WI38 (cell line): Measurements from ENCODE around the gene LIMD2.

ENCODE experiments used
- H3K4me3 ChIP-seq: 2 replicates; pipeline ENCODE4 v1.5.1; 2011; ENCODE audit warnings: low read depth, mild to moderate bottlenecking, control low read depth, low read length
- CTCF ChIP-seq: IDR thresholded peaks from 2 replicates; pipeline ENCODE4 v1.5.1; 2012; ENCODE audit warnings: low read depth, mild to moderate bottlenecking, control low read depth, low read length

LIMD2 gene

GRCh38 chr17:63694950-63695773 is 4.8 kb downstream of the LIMD2 start:
- H3K4me3 ChIP-seq = no peak overlapping the region
- TF ChIP-seq CTCF = no peak

GRCh38 chr17:63694229-63694949 is 5.5 kb downstream of the LIMD2 start:
- no peak for TF ChIP-seq CTCF
- no peak overlapping the region for H3K4me3 ChIP-seq

GRCh38 chr17:63693411-63694113 is 6.4 kb downstream of the LIMD2 start:
- TF ChIP-seq CTCF = no peak
- no peak overlapping the region for H3K4me3 ChIP-seq

- H3K4me3 ChIP-seq = no peak overlapping the region
- TF ChIP-seq CTCF = no peak
These were observed 7.6 kb downstream of the LIMD2 start for GRCh38 chr17:63692195-63692816.

- TF ChIP-seq CTCF = no peak
- H3K4me3 ChIP-seq = no peak overlapping the region
These were observed 10.4 kb downstream of the LIMD2 start for GRCh38 chr17:63689479-63689878.

- TF ChIP-seq CTCF = no peak
- H3K4me3 ChIP-seq = no peak overlapping the region
These were observed 11.4 kb downstream of the LIMD2 start for GRCh38 chr17:63688396-63689020.
